GM23248 (cell line): Measurements from ENCODE around the gene C14orf119. TPM values are rescaled to one million over a fixed set of nuclear protein-coding genes. Genes with fewer than 3 reads are reported as not detected.

ENCODE experiments used
- DNase-seq: peaks from one replicate; pipeline ENCODE4 v3.0.0-alpha.2; 2015
- H2AFZ ChIP-seq: fragments of 200-600 bp; sonication (generic); 2 replicates; pipeline ENCODE4 v1.6.1; 2016; ENCODE audit warnings: antibody characterized with exemption
- H3F3A ChIP-seq: fragments of 200-600 bp; sonication (generic); 2 replicates; pipeline ENCODE4 v1.6.1; 2016; ENCODE audit warnings: mild to moderate bottlenecking, antibody characterized with exemption, mixed run types; ENCODE audit not compliant: insufficient read depth
- H3K27ac ChIP-seq: fragments of 200-600 bp; sonication (generic); 2 replicates; pipeline ENCODE4 v1.5.1; 2016; ENCODE audit warnings: mild to moderate bottlenecking
- H3K27me3 ChIP-seq: fragments of 200-600 bp; sonication (generic); replicated peaks from 2 replicates; pipeline ENCODE4 v1.6.1; 2016; ENCODE audit warnings: mild to moderate bottlenecking; ENCODE audit not compliant: insufficient read depth
- H3K36me3 ChIP-seq: fragments of 200-600 bp; sonication (generic); 2 replicates; pipeline ENCODE4 v1.6.1; 2016; ENCODE audit warnings: low read depth, mild to moderate bottlenecking
- H3K4me1 ChIP-seq: fragments of 200-600 bp; sonication (generic); 2 replicates; pipeline ENCODE4 v1.6.1; 2016; ENCODE audit warnings: mild to moderate bottlenecking; ENCODE audit not compliant: insufficient read depth
- H3K4me2 ChIP-seq: fragments of 200-600 bp; sonication (generic); one replicate; pipeline ENCODE4 v1.6.1; 2016; ENCODE audit warnings: mild to moderate bottlenecking; ENCODE audit not compliant: unreplicated experiment
- H3K4me3 ChIP-seq: fragments of 200-600 bp; sonication (generic); 2 replicates; pipeline ENCODE4 v1.5.1; 2016; ENCODE audit warnings: mild to moderate bottlenecking
- H3K79me2 ChIP-seq: fragments of 200-600 bp; sonication (generic); 2 replicates; pipeline ENCODE4 v1.6.1; 2016; ENCODE audit warnings: mild to moderate bottlenecking; ENCODE audit not compliant: insufficient read depth
- H3K9ac ChIP-seq: fragments of 200-600 bp; sonication (generic); 2 replicates; pipeline ENCODE4 v1.6.1; 2016; ENCODE audit warnings: mild to moderate bottlenecking
- H3K9me2 ChIP-seq: fragments of 200-600 bp; sonication (generic); 2 replicates; pipeline ENCODE4 v1.6.1; 2016; ENCODE audit warnings: mixed run types, mild to moderate bottlenecking, moderate library complexity; ENCODE audit not compliant: insufficient read depth
- H3K9me3 ChIP-seq: fragments of 200-600 bp; sonication (generic); one replicate; pipeline ENCODE4 v1.6.1; 2017; ENCODE audit warnings: low read depth
- H4K20me1 ChIP-seq: fragments of 200-600 bp; sonication (generic); 2 replicates; pipeline ENCODE4 v1.6.0; 2016; ENCODE audit not compliant: insufficient read depth
- EZH2 ChIP-seq: fragments of 200-600 bp; sonication (generic); IDR thresholded peaks from 2 replicates; pipeline ENCODE4 v1.6.1; 2018; ENCODE audit warnings: antibody characterized with exemption, mild to moderate bottlenecking; ENCODE audit not compliant: insufficient read depth, poor library complexity, severe bottlenecking
- EZH2phosphoT487 ChIP-seq: fragments of 200-600 bp; sonication (generic); IDR thresholded peaks from 2 replicates; pipeline ENCODE4 v1.6.1; 2018; ENCODE audit warnings: antibody characterized with exemption, moderate library complexity, mild to moderate bottlenecking, low read depth; ENCODE audit not compliant: insufficient read depth
- WGBS, 2 experiments: methylation state at CpG; one replicate each; pipeline ENCODE4 v1.1.6; 2015 to 2017; ENCODE audit warnings: low lambda C conversion rate in 2 of 2, low coverage in 1 of 2; ENCODE audit errors: missing lambda C conversion rate in 2 of 2; 5-methylcytosine and 5-hydroxymethylcytosine counted together
- in situ Hi-C: fragments of 300-500 bp; cut with MboI; formaldehyde crosslinking; loops from 2 replicates; pipeline ENCODE4 v1.15.0; 2020
- polyA plus RNA-seq: library from polyadenylated mRNA; unstranded; fragments of >200 nt; fragmentation: Nextera tagmentation; extraction: Ambion mirVana; gene quantifications from 2 replicates; pipeline ENCODE4 v1.2.1, GENCODE V29; 2016
- total RNA-seq: library from RNA; depleted of rRNA; stranded (reverse); fragments of >200 nt; shearing (Covaris generic); gene quantifications from 2 replicates; pipeline ENCODE4 v1.2.3, GENCODE V29; 2014

The C14orf119 gene
- total and polyA plus RNA-seq, 2 experiments from 2014 or later: 48.7 to 166 TPM

DNA sequence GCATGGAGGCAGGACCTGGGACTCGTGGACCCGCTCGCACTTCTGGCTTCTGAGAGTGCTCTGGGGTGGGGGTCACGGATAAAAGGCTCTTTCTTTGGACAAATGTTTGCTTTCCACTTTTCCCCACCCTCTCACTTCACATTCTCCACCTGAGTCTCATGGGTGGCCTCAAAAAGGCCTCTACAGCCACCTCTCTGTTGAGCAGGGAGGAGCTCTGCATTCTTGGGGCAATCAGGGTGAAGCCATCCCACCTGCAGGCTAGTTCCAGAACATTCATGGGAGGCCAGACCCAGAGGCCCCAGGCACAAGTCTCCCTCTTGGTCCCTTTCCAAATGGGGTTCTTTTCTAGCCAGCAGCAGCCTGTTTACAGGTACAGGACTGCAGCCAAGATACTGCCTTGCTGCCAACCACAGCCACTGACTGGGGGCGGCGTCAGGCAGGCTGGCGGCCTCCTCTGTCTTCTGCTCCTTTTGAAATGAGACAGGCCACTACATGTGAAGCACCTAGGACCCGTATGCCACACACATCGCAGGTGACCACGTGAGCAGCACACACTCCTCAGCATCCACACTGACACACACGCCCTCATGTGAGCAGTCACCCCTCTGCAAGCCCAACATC lies 42.0 kb downstream of the C14orf119 start:
- Histone ChIP-seq H2AFZ (no peak overlapping the region), H3K79me2 (no peaks in the 10 kb centered on the region), H3K4me1 (peaks cover 17% of the 10 kb centered on the region), H3K27me3 (no peaks in the 10 kb centered on the region), H3K9me2 (no peaks in the 10 kb centered on the region), H3K36me3 (no peaks in the 10 kb centered on the region), H3K4me2 (no peak overlapping the region), H3K9ac (no peak overlapping the region), H3K9me3 (no peaks in the 10 kb centered on the region), H3F3A (no peaks in the 10 kb centered on the region), H3K4me3 (no peak overlapping the region), H3K27ac (no peak overlapping the region), H4K20me1 (no peaks in the 10 kb centered on the region)
- 92 to 95% methylated on average over 11 of the region's 11 CpGs for WGBS, 2 experiments
- no peak for DNase-seq
- TF ChIP-seq EZH2phosphoT487 (no peak), EZH2 (no peak)
- in situ Hi-C loops: no loop called here

DNA sequence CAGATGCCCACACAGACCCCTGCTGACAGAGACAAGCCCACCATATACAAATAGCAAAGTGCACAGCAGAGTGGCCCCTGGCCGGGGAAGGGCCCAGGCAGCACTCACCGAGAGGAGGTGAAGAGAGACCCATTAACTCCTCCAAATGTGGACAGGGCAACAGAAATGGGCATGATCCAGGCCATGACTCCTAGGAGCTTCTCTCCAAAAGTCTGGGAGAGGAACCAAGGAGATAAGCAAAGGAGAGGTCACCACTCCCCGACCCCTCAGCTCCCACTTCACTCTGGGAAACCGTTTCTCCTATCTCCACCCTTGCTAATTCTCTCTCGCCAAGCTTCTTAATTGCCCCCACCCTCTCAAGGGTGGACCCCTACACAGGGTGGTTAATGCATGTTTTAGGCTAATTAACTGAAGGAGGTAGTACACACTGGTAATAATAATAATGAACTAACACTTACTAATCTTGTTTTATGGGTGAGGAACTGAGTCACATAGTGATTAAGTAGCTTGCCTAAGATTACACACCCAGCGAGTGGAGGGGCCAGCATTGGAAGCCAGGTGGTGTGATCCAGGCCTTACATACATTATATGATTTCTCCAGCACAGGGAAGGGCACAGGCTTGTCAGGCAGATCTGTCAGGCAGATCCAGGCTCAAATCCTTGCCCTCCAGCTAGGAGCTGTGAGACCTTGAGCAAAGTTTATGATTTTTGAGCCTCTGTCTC lies 42.7 kb downstream of the C14orf119 start:
- in situ Hi-C loops: no loop called here
- WGBS, 2 experiments: 73 to 79% methylated on average over 6 of the region's 6 CpGs

DNA sequence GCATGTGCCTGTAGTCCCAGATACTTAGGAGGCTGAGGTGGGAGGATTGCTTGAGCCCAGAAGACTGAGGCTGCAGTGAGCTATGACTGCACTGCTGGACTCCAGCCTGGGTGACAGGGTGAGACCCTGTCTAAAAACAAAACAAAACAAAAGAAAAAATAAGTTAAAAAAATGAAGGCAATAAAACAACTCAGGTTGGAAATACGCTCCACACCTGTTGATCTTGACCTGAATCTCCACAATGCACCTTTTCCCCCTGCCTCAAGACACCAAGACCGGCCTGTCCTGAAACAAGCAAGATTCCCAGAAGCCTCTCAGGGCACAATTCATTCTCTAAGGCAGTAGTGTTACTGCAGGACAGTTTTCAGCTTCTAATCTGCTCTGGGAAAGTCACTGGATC lies 44.6 kb downstream of the C14orf119 start:
- Histone ChIP-seq H3K27ac (no peak overlapping the region), H3K27me3 (no peaks in the 10 kb centered on the region), H4K20me1 (no peaks in the 10 kb centered on the region), H3K4me2 (no peak overlapping the region), H2AFZ (no peak overlapping the region), H3F3A (peaks cover 7% of the 10 kb centered on the region; the same call in 1 of the 2 replicates), H3K9me2 (no peaks in the 10 kb centered on the region), H3K79me2 (no peaks in the 10 kb centered on the region), H3K9ac (no peak overlapping the region), H3K4me1 (peaks cover 19% of the 10 kb centered on the region), H3K9me3 (no peaks in the 10 kb centered on the region), H3K4me3 (no peak overlapping the region), H3K36me3 (no peaks in the 10 kb centered on the region)
- WGBS, 2 experiments: 96 to 98% methylated on average over 2 of the region's 2 CpGs
- in situ Hi-C loops: no loop called here
- DNase-seq: no peak
- no peak for TF ChIP-seq EZH2
- no peak for TF ChIP-seq EZH2phosphoT487

More for the DNA sequence above, 42.7 kb downstream of the C14orf119 start:
- H3F3A ChIP-seq: no peaks in the 10 kb centered on the region
- DNase-seq: peak; percentile 64
- no peak overlapping the region for H3K27ac ChIP-seq
- H3K4me1 ChIP-seq: peaks cover 19% of the 10 kb centered on the region
- H3K4me2 ChIP-seq: peak overlapping the region; percentile 16
- H3K4me3 ChIP-seq: no peak overlapping the region
- H3K79me2 ChIP-seq: no peaks in the 10 kb centered on the region
- no peaks in the 10 kb centered on the region for H3K27me3 ChIP-seq
- no peaks in the 10 kb centered on the region for H3K36me3 ChIP-seq
- H3K9me2 ChIP-seq: no peaks in the 10 kb centered on the region
- TF ChIP-seq EZH2: no peak
- no peak for TF ChIP-seq EZH2phosphoT487
- H3K9me3 ChIP-seq: no peaks in the 10 kb centered on the region
- no peaks in the 10 kb centered on the region for H4K20me1 ChIP-seq
- no peak overlapping the region for H2AFZ ChIP-seq
- H3K9ac ChIP-seq: no peak overlapping the region; the same call in 1 of the 2 replicates

DNA sequence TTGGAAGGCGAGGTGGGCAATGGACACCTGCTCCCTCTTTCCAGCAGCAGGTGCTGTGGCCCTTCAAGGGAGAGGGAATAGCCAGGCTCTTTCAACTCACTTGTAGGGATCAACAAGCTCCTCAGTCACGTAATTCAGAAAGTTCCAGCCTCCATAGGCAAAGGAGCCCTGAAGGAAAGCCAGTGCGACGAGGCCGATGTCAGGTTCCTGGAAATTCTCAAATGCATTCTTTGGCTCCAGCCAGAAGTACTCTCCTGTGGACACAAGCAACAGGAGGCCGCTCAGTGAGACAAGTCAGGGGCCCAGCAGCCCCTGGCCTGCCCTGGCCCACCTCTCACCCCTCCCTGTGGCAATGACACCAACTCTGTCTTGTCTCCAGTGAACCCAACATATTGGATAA lies 45.1 kb downstream of the C14orf119 start:
- no peaks in the 10 kb centered on the region for H3K9me2 ChIP-seq
- H3K4me2 ChIP-seq: no peak overlapping the region
- H3K4me1 ChIP-seq: peaks cover 19% of the 10 kb centered on the region
- WGBS, 2 experiments: 94 to 97% methylated on average over 6 of the region's 6 CpGs
- no peak overlapping the region for H2AFZ ChIP-seq
- H3K36me3 ChIP-seq: no peaks in the 10 kb centered on the region
- peaks cover 7% of the 10 kb centered on the region; the same call in 1 of the 2 replicates for H3F3A ChIP-seq
- TF ChIP-seq EZH2phosphoT487 (no peak), EZH2 (no peak)
- in situ Hi-C loops: no loop called here
- no peak overlapping the region for H3K27ac ChIP-seq
- no peaks in the 10 kb centered on the region for H3K79me2 ChIP-seq
- no peak overlapping the region for H3K9ac ChIP-seq
- no peaks in the 10 kb centered on the region for H3K27me3 ChIP-seq
- H3K9me3 ChIP-seq: no peaks in the 10 kb centered on the region
- no peak for DNase-seq
- no peaks in the 10 kb centered on the region for H4K20me1 ChIP-seq
- no peak overlapping the region for H3K4me3 ChIP-seq
